Chondrocyte (in vitro differentiated cells): ENCODE data around the gene UBTD2. TPM values are rescaled to one million over a fixed set of nuclear protein-coding genes. Genes with fewer than 3 reads are reported as not detected.

Source experiments
- DNase-seq: peaks from one replicate; pipeline ENCODE4 v3.0.0; 2021; ENCODE audit warnings: mixed read lengths, low spot score
- H3K27ac Mint-ChIP-seq: one replicate; pipeline ENCODE4 v1.8.0; 2021; ENCODE audit warnings: mild to moderate bottlenecking, moderate library complexity, mixed read lengths; ENCODE audit not compliant: unreplicated experiment
- H3K27me3 Mint-ChIP-seq: 2 replicates; pipeline ENCODE4 v1.8.0; 2021; ENCODE audit warnings: low read depth, mixed read lengths
- H3K36me3 Mint-ChIP-seq: 2 replicates; pipeline ENCODE4 v1.8.0; 2021; ENCODE audit warnings: low read depth, mixed read lengths
- H3K4me1 Mint-ChIP-seq: 2 replicates; pipeline ENCODE4 v1.8.0; 2021; ENCODE audit warnings: low read depth, mild to moderate bottlenecking, mixed read lengths
- H3K4me3 Mint-ChIP-seq: one replicate; pipeline ENCODE4 v1.8.0; 2021; ENCODE audit warnings: mild to moderate bottlenecking, moderate library complexity, mixed read lengths; ENCODE audit not compliant: unreplicated experiment
- H3K9me3 Mint-ChIP-seq: 2 replicates; pipeline ENCODE4 v1.8.0; 2021; ENCODE audit warnings: low read depth, mixed read lengths
- CTCF ChIP-seq: fragments of 200-600 bp; sonication (generic); IDR thresholded peaks from 2 replicates; pipeline ENCODE4 v1.5.0; 2021; ENCODE audit warnings: antibody characterized with exemption, mild to moderate bottlenecking, moderate library complexity
- total RNA-seq: library from RNA; stranded (reverse); gene quantifications from 3 replicates; pipeline ENCODE4 v1.2.1, GENCODE V29; 2021

Gene UBTD2
- total RNA-seq, 1 donor from 2014 or later: 38.4 TPM

DNA sequence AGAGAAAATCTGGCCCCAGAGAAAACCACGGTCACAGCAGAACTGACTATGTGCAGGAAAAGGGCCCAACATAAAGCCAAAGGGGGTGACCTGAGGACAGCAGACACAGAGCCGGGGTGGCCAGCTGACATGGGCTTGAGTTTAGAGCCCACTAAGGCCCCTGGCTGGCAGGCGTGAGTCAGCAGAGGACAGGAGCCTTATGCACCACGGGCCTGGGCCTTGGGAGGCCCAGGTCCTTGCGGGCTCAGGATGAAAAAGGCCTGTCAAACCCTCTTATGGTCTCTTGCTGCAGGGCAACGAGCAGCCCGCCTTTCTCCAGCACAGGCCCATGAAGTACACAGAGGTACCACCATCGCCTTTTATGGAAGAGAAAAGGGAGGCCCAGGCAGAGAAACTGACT lies 115.3 kb downstream of the UBTD2 start:
- no peak for TF ChIP-seq CTCF
- DNase-seq: no peak
- no peak overlapping the region for H3K4me3 Mint-ChIP-seq
- no peaks in the 10 kb centered on the region for H3K9me3 Mint-ChIP-seq
- no peak overlapping the region for H3K27ac Mint-ChIP-seq
- H3K36me3 Mint-ChIP-seq: peaks cover 6% of the 10 kb centered on the region
- no peaks in the 10 kb centered on the region for H3K27me3 Mint-ChIP-seq
- H3K4me1 Mint-ChIP-seq: peaks cover 25% of the 10 kb centered on the region

GRCh38 chr5:172167895-172168294 lies 115.7 kb downstream of the UBTD2 start:
- Mint-ChIP-seq H3K4me1 (peaks cover 24% of the 10 kb centered on the region), H3K9me3 (no peaks in the 10 kb centered on the region), H3K27ac (no peak overlapping the region)

DNA sequence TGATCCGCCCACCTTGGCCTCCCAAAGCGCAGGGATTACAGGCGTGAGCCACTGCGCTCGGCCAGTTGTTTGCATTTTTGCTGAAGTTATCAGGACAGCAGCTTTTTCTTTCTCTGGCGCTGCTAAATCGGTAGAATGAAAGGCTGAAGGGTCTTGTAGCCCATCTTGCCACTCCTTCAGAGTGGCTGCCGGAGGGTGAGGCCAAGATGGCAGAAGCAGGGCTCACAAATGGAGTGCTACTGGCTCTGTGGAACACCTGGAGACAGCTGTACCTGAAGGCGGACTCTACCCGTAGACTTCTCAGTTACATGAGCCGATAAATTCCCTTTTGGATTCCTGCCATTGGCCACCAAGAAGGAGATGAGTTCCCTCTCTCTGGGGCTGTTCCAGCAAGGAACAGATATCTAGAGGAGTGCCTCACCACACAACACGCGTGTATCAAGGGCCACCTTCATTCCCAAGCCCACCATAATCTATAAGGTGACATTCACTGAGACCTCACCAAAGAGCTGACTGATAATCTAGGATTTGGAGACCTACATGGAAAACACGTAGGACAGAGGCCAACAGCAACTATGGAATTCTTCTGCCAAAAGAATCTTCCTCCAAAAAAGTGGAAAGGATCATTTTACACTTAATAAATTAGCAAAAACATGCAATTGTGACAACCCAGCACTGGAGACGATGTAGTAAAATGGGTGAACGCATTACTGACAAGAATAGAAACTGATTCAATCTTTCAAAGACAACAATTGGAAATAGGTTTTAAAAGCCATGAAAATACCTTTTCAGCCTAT lies 117.3 kb downstream of the UBTD2 start:
- no peak for DNase-seq
- no peak for TF ChIP-seq CTCF
- peaks cover 6% of the 10 kb centered on the region for H3K36me3 Mint-ChIP-seq
- no peaks in the 10 kb centered on the region for H3K9me3 Mint-ChIP-seq
- no peak overlapping the region for H3K27ac Mint-ChIP-seq
- H3K27me3 Mint-ChIP-seq: no peaks in the 10 kb centered on the region
- peaks cover 28% of the 10 kb centered on the region for H3K4me1 Mint-ChIP-seq
- H3K4me3 Mint-ChIP-seq: no peak overlapping the region

More at GRCh38 chr5:172167895-172168294, 115.7 kb downstream of the UBTD2 start:
- Mint-ChIP-seq H3K4me3 (no peak overlapping the region), H3K27me3 (no peaks in the 10 kb centered on the region), H3K36me3 (peaks cover 6% of the 10 kb centered on the region)
- no peak for DNase-seq
- TF ChIP-seq CTCF: no peak

- no peak for TF ChIP-seq CTCF
- no peak for DNase-seq
- no peaks in the 10 kb centered on the region for H3K27me3 Mint-ChIP-seq
- H3K4me1 Mint-ChIP-seq: peaks cover 29% of the 10 kb centered on the region
- H3K36me3 Mint-ChIP-seq: peaks cover 6% of the 10 kb centered on the region
- H3K4me3 Mint-ChIP-seq: no peak overlapping the region
- H3K9me3 Mint-ChIP-seq: no peaks in the 10 kb centered on the region
- no peak overlapping the region for H3K27ac Mint-ChIP-seq
Observed at GRCh38 chr5:172165465-172165864, 118.1 kb downstream of the UBTD2 start.

DNA sequence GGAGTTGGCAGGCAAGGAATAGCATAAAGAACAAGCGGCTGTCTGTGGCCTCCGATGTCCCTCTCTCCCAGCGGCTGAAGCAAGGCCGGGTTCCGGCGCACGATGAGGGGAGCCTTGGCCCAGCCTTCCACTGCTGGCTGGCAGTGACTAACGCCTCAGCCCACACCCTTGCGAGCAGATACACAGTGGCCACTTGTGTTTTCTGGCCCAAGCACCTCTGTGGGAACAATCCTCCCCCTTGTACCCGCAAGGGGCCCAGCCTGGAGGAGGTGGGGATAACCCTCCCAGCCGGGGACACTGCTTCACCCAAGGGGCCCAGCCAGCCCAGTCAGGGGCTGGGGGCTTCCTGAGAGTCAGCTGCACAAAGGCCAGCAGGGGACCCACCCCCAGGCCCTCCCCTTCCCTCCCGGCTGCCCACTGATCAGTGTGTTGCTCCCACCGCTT lies 118.8 kb downstream of the UBTD2 start:
- Mint-ChIP-seq H3K36me3 (peaks cover 4% of the 10 kb centered on the region), H3K27me3 (no peaks in the 10 kb centered on the region), H3K4me3 (no peak overlapping the region), H3K9me3 (no peaks in the 10 kb centered on the region), H3K27ac (no peak overlapping the region), H3K4me1 (peaks cover 30% of the 10 kb centered on the region)
- DNase-seq: no peak
- TF ChIP-seq CTCF: no peak
